Upper lobe of left lung (tissue), 6 donors: ENCODE results near the gene LPIN1. TPM values are rescaled to one million over a fixed set of nuclear protein-coding genes. Genes with fewer than 3 reads are reported as not detected.

ENCODE experiments used
- ATAC-seq, 2 donors: fragments of 200-7000 bp; cut with Tn5 transposase; one replicate each; pipeline ENCODE4 v1.9.1; 2022; ENCODE audit warnings: mild to moderate bottlenecking in 2 of 2, moderate library complexity in 2 of 2; ENCODE audit not compliant: low FRiP score in 2 of 2
- DNase-seq, 2 donors: peaks; one replicate each; pipeline ENCODE4 v3.0.0-alpha.2; 2019 to 2020
- H3K27ac ChIP-seq, 4 donors: fragments of 200-600 bp; sonication (generic); one replicate each; pipeline ENCODE4 v1.5.1; 2016 to 2019
- H3K27me3 ChIP-seq, 4 donors: fragments of 200-600 bp; sonication (generic); one replicate each; pipeline ENCODE4 v1.5.1; 2017 to 2019
- H3K36me3 ChIP-seq, 4 donors: fragments of 200-600 bp; sonication (generic); one replicate each; pipeline ENCODE4 v1.5.1; 2016 to 2019
- H3K4me1 ChIP-seq, 4 donors: fragments of 200-600 bp; sonication (generic); one replicate each; pipeline ENCODE4 v1.5.1; 2018 to 2019
- H3K4me3 ChIP-seq, 4 donors: fragments of 200-600 bp; sonication (generic); one replicate each; pipeline ENCODE4 v1.5.1; 2017 to 2019; ENCODE audit warnings: mild to moderate bottlenecking in 2 of 4, moderate library complexity in 1 of 4
- H3K9me3 ChIP-seq, 4 donors: fragments of 200-600 bp; sonication (generic); one replicate each; pipeline ENCODE4 v1.5.1; 2018 to 2019
- CTCF ChIP-seq, 6 experiments: fragments of 450-650 bp in 4 of 6; fragments of 200-600 bp in 2 of 6; sonication (generic) in 2 of 6; IDR thresholded peaks; one replicate each; pipeline ENCODE4 v1.5.1; 2016 to 2019; ENCODE audit warnings: antibody characterized with exemption in 6 of 6
- EP300 ChIP-seq, 4 donors: sonication (generic); formaldehyde crosslinking; IDR thresholded peaks; one replicate each; pipeline ENCODE4 v1.5.1; 2017; ENCODE audit warnings: antibody characterized with exemption in 4 of 4, control low read depth in 2 of 4
- POLR2A ChIP-seq, 4 donors: fragments of 450-650 bp; IDR thresholded peaks; one replicate each; pipeline ENCODE4 v1.5.1; 2016 to 2017; ENCODE audit warnings: antibody characterized with exemption in 4 of 4, mild to moderate bottlenecking in 2 of 4
- POLR2AphosphoS5 ChIP-seq, 2 donors: sonication (generic); formaldehyde crosslinking; IDR thresholded peaks; one replicate each; pipeline ENCODE4 v1.5.1; 2017; ENCODE audit warnings: antibody characterized with exemption in 2 of 2
- WGBS, 2 donors: methylation state at CpG; one replicate each; pipeline ENCODE4 v1.1.5; 2017 to 2018; 5-methylcytosine and 5-hydroxymethylcytosine counted together
- total RNA-seq, 6 donors: library from RNA; depleted of rRNA in 4 of 6; stranded (reverse); fragments of >200 nt in 4 of 6; gene quantifications; one replicate each; pipeline versions ENCODE4 v1.1.0 to v1.2.1, GENCODE V29; 2016 to 2021
- donor health status: DM: no; HTN: no; CAD: no; lungs with moderate emphysema.
- donor health status: DM: no; HTN: yes; CAD: no; lungs with severe emphysema.

LPIN1 gene
- total RNA-seq, 6 donors from 2014 or later: 45.9 to 87.0 (median 54.2) TPM

DNA sequence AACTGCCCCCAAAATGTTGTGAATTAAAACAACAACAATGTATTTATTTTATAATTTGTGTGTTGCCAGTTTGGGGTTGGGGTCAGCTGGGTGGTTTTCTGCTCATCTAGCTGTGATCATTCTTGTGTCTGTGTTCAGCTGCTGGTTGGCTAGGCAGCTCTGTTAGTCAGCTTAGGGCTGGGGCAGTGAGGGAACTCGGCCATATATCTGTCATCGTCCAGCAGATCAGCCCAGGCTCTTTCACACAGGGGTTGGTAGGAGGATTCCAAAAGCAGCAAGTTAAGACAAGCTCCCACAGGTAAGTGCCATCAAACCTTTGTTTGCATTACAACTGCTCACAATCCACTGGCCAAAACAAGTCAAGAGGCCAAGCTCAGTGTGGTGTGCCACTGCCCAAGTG is 121.5 kb downstream of the LPIN1 start:
- H3K36me3 ChIP-seq: no peaks in the 10 kb centered on the region
- WGBS, 2 donors: 85 to 91% methylated on average over 2 of the region's 2 CpGs

DNA sequence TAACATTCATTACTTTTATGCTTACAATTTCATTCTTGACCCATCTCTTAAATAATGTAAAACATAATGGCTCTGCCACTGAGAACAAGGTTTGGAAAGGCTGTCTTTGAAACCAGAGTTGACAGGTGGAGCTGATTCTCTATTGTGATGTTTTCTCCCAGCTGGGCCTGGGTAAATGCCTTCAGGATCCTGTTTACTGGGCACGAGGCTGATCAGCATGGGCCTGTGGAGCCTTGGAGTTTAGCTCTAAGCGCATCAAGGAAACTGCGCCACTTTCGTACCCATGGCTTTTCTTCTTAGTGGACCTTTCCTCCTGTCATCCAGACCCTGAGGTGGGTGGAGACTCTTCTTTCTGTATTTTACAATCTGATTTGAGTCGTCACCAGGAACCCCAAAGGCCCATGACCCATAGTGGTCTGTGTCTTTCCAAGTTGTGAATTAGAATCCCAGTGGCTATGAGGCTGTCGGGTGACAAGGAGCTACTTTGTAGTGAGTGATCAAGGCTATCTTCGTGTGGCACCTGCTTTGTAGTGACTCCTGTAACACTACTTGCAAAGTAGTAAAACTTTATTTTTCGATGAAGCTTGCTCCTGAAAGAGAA is 123.1 kb downstream of the LPIN1 start:
- ATAC-seq (no peak), DNase-seq (no peak)
- no peak overlapping the region for H3K4me3 ChIP-seq
- H3K4me1 ChIP-seq: peaks cover 10 to 21% (median 16%) of the 10 kb centered on the region in 4 donors
- no peak for TF ChIP-seq POLR2AphosphoS5 (IDR thresholded peaks at IDR 0.05)
- no peaks in the 10 kb centered on the region for H3K36me3 ChIP-seq
- H3K9me3 ChIP-seq: no peaks in the 10 kb centered on the region
- H3K27me3 ChIP-seq: no peaks in the 10 kb centered on the region
- H3K27ac ChIP-seq: no peak overlapping the region
- 95 to 97% methylated on average over 8 of the region's 8 CpGs for WGBS, 2 donors

More for the DNA sequence above, 121.5 kb downstream of the LPIN1 start:
- Histone ChIP-seq H3K9me3 (no peaks in the 10 kb centered on the region), H3K27me3 (no peaks in the 10 kb centered on the region), H3K27ac (no peak overlapping the region), H3K4me1 (peaks cover 19 to 25% (median 20%) of the 10 kb centered on the region in 4 donors), H3K4me3 (no peak overlapping the region)
- no peak for ATAC-seq
- no peak for TF ChIP-seq POLR2A (IDR thresholded peaks at IDR 0.05)
- TF ChIP-seq CTCF (IDR thresholded peaks at IDR 0.05): no peak
- no peak for TF ChIP-seq EP300 (IDR thresholded peaks at IDR 0.05)
- no peak for TF ChIP-seq POLR2AphosphoS5 (IDR thresholded peaks at IDR 0.05)
- DNase-seq: no peak

DNA sequence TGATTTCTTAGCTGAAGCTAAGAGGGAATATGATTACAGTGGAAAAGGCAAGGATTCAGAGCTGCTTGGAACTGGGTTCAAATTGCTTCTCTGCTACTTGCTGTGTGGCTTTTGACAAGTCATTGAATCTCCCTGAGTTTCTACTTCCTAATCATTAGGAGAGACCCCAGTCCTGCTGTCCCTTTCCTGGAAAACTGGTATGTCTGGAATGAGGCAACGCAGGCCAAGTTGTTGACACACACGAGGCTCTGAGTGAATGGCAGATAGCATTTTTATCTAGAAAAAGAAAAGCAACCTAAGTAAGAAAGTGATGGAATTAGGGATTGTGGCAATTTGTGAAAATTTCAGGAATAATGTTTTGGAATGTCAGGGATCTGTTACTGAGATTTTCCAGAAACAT is 123.6 kb downstream of the LPIN1 start:
- 32 to 39% methylated on average over 2 of the region's 2 CpGs for WGBS, 2 donors
- H3K36me3 ChIP-seq: no peaks in the 10 kb centered on the region
- H3K9me3 ChIP-seq: no peaks in the 10 kb centered on the region
- no peak overlapping the region for H3K4me3 ChIP-seq
- ATAC-seq (no peak), DNase-seq (no peak)
- no peak overlapping the region for H3K27ac ChIP-seq
- TF ChIP-seq POLR2A (IDR thresholded peaks at IDR 0.05) (no peak), CTCF (IDR thresholded peaks at IDR 0.05) (no peak), EP300 (IDR thresholded peaks at IDR 0.05) (no peak), POLR2AphosphoS5 (IDR thresholded peaks at IDR 0.05) (no peak)
- no peaks in the 10 kb centered on the region for H3K27me3 ChIP-seq
- H3K4me1 ChIP-seq: peaks cover 10 to 19% (median 16%) of the 10 kb centered on the region in 4 donors

DNA sequence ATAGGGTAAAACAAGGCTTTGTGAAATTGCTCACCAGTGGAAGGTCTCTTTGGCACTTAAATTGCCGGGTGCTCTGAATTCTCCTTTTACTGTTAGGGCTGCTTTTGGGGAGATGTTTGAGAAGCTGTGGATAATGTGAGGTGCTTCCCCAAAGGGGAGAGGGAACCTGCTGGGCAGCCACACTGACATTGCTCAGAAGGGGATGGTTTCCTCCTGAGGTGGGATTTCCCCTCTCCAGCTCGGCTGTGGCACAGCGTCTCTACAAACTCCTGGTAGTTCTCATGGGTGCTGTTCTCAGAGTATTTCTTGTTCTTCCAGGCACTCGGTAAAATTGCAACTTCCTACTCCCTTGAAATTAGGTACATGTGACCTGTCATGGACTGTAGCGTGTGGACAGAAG is 124.2 kb downstream of the LPIN1 start:
- no peak for DNase-seq
- Histone ChIP-seq H3K9me3 (no peaks in the 10 kb centered on the region), H3K27me3 (no peaks in the 10 kb centered on the region), H3K4me1 (peaks cover 10 to 19% (median 16%) of the 10 kb centered on the region in 4 donors), H3K36me3 (no peaks in the 10 kb centered on the region), H3K4me3 (no peak overlapping the region), H3K27ac (no peak overlapping the region)
- TF ChIP-seq EP300 (IDR thresholded peaks at IDR 0.05): no peak
- no peak for TF ChIP-seq POLR2AphosphoS5 (IDR thresholded peaks at IDR 0.05)
- no peak for TF ChIP-seq CTCF (IDR thresholded peaks at IDR 0.05)
- TF ChIP-seq POLR2A (IDR thresholded peaks at IDR 0.05): no peak
- 68 to 80% methylated on average over 5 of the region's 5 CpGs for WGBS, 2 donors
- no peak for ATAC-seq

DNA sequence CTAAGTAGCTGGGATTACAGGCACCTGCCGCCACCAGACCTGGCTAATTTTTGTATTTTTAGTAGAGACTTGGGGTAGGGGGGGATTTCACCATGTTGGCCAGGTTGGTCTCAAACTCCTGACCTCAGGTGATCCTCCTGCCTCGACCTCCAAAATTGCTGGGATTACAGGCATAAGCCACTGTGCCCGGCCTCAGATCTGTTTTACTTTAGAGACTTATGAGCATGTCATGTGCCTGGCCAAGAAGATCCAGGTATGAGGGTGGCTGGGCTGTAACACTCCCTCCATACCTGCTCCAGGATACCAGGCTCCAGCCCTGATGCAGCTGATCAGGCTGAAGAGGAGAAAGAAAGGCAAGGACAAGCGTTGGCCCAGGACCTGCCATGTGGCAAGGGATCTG is 125.0 kb downstream of the LPIN1 start:
- Histone ChIP-seq H3K9me3 (no peaks in the 10 kb centered on the region), H3K4me1 (peaks cover 10 to 19% (median 16%) of the 10 kb centered on the region in 4 donors), H3K36me3 (no peaks in the 10 kb centered on the region), H3K27me3 (no peaks in the 10 kb centered on the region), H3K4me3 (no peak overlapping the region), H3K27ac (no peak overlapping the region)
- WGBS, 2 donors: 91 to 97% methylated on average over 2 to 4 of the region's 4 CpGs
- ATAC-seq (no peak), DNase-seq (no peak)
- no peak for TF ChIP-seq EP300 (IDR thresholded peaks at IDR 0.05)
- TF ChIP-seq POLR2A (IDR thresholded peaks at IDR 0.05): no peak
- no peak for TF ChIP-seq POLR2AphosphoS5 (IDR thresholded peaks at IDR 0.05)
- no peak for TF ChIP-seq CTCF (IDR thresholded peaks at IDR 0.05)
